KBM-7 (cell line): ENCODE data around the gene DNMT3A.
"Not testable (repeated sequence)": the region's sequence is repeated elsewhere in the genome, so short reads cannot be mapped to it uniquely, and the experiment has no call there.

Experiments used
- DNase-seq: peaks from one replicate; pipeline ENCODE4 v3.0.0-alpha.2; 2015
- in situ Hi-C: fragments of 300-500 bp; cut with MboI; formaldehyde crosslinking; loops from 2 replicates; pipeline ENCODE4 v1.14.3; 2020; ENCODE audit warnings: low sequenced_read_pairs, low pct_unique_long_range_greater_than_20kb, mixed read lengths

DNMT3A gene

DNA sequence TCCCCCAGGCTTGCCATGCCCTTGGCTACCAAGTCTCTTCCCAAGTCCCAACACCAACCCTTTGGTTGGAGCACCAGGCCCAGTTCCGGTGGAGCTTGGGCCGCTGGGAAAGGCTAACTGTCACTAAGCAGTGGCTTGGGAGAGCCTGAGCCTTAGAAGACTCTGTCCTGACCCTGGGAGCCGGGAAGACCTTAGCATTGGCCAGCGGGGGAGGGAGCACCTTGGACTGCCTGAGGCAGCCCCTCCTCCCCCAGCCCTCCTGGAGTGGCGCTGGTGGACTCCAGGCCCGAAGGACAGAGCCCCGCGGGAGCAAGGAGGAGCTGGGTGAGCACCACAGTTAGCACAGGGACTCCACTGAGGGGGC lies 110.8 kb downstream of the DNMT3A start:
- in situ Hi-C loops: no loop called here
- DNase-seq: no peak

DNA sequence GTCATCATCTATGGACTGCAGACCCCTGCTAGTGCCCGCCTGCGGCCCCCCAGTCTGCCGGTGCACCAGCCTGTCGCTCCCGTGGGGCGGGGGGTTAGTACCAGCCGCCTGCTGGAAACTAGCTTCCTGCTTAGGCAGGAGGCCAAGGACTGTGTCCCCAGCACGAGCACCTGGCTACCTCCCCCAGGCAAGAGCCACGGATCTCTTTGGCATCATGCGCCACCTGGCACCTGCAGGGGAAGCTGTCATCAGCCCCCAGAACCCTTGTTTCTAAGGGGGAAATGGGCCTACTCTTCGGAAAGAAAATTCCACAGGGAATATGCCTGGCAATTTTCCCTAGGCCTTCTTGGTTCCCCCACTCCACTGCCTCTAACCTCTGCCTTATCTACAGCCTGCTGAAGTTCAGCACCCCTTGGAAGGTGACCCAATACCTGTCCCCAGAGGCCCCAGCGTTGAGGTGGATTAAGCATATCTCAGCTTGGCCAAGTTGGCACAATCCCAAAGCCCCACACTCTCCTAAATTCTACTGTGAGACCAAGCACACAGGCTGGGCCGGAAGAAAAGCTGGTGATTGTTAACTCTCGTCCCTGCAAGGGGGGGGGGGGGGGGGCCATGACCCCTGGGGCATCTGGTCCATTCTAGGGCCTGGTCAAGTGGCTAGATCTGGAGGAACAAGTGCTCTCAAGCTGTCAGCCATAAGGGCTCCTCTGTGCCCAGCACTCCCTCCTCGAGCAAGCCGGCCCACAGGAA lies 111.4 kb downstream of the DNMT3A start:
- in situ Hi-C loops: no loop called here

DNA sequence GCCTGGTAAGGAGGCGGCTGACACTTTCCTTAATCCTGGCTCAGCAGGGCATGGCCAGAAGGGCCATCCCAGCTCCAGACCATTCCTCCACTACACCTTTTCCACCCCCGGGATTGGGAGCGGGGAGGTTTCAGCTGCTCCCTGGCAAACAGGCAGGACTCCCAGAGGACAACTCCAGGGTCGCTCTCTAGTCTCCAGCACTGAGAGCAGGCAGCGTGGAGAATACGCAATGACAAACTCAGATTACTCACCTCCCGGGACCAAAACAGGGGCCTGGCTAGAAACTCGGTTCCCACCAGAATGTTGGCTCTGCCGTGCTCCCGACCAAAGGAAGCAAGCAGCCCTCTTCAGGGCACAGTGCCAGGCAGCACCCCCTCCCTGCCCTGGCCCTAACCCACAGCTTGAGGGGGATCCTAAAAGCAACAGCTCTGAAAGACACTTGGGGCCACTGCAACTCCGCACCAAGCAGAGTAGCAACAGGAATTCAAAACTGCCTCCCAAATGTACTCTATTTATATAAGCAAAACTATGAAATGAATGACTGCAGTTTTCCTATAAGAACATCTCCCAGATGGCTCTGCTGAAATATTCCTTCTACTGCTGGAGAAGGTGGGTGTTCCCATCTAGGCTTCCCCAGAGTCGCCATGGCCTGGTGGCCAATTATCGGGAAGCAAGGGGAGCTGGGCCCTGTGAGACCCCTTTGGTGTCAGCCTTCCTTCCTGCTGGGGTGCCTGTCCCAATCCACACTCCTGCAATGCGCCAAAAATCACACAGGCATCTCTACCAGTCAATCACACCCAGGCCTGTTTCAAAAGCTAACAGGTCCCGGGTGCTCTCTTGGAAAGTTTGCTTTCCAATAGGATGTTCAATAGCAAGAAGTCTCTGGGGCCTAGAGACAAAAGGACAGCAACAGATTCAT lies 112.2 kb downstream of the DNMT3A start:
- in situ Hi-C loops: no loop called here

More for the DNA sequence above, 111.4 kb downstream of the DNMT3A start:
- no peak for DNase-seq

DNA sequence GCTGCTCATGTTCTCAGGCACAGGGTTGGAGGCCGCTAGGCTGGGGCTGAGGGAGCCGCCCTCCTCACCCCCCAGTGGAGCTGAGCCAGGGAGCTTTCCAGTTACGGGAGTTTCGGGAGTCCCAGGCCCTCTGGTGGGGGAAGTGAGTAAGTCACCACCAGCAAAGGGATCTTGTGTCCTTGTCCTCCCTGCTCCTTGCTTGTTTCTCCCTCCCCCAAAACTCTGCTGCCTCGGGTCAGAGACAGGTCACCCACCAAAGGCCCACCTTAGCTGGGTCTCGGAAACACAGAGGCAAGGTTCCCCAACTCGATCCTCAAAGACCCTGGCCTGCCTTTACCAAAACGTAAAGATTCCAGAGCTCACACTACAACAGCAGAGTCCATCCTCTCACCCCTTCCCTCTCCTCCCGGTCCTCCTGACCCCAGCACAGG lies 112.9 kb downstream of the DNMT3A start:
- in situ Hi-C loops: no loop called here
- peak; percentile 75 for DNase-seq

More for the DNA sequence above, 112.2 kb downstream of the DNMT3A start:
- DNase-seq: no peak

DNA sequence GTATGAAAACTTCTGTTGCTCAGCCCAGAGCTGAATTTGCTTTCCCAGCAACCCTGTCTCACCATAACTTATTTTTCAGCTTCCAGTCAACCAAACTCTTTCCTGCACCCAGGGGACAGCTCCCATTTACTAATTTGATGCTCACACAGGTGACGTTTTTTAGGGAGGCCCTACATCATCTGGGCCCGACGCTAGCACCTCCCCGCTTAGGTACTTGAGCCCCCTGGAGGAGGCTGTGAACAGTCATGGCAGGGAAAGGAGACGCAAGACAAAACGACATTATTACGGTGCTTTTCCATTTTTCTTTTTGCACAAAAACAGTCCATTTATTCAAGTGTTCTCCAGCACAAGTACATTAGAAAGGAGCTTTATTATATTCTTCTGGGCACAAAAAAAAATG lies 114.1 kb downstream of the DNMT3A start:
- DNase-seq: no peak
- in situ Hi-C loops: no loop called here

DNA sequence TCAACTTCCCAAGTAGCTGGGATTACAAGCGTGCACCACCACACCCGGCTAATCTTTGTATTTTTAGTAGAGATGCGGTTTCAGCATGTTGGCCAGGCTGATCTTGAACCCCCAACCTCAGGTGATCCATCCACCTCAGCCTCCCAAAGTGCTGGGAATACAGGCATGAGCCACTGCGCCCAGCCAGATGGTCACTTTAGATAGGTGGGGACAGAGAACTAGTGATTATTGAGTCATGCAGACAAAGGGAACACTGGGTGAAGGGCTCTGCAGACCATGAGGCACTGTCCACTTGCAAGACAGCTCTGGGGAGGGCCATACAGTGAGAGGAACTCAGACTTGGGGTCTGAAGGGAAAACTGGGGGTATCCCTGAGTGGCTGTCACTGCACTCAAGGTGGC lies 114.9 kb downstream of the DNMT3A start:
- no peak for DNase-seq
- in situ Hi-C loops: no loop called here

DNA sequence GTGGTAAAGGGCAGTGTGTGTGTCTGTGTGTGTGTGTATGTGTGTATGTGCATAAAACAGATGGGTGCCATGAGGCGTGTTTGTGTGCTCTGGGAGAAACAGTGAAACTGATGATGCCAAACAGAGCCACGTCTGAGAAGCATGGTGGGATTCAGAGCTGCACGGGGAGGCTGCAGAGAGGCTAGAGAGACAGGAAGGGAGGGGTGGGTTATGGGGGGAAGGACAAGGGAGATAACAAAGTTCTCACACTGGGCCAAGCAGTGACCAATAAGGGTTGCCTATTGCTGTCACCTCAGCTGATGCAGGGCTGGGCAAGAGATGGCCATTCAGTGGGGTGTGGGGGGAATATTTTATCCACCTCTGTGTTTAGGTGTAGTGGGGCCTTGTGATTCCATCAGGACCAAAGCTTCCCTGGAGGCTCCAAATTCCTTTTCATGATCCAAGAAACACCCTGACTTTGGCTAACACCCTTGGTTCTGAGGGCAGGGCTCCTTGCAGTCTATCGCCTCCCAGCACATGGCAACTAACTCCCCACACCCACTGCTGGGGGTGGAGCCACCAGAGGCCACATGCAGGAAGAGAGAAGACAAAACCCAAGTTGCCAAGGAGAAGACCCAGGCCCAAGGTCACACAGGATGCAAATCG lies 119.1 kb downstream of the DNMT3A start:
- no peak for DNase-seq
- in situ Hi-C loops: no loop called here

DNA sequence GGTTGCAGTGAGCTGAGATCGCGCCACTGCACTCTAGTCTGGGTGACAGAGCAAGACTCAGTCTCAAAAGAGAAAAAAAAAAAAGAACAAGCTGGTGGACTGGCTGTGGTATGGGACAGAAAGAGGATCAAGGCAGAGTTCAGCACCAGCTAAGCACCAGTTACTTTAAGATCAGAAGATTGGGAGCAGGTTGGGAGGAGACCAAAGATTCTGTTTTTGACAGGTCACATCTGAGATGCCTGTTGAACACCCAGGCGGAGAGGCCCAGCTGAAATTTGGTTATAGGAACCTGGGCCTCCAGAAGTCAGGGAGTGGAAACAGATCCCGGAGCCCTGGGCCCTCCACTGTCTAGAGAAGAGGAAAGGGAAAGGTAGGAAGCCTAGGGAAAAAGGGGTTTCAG lies 120.1 kb downstream of the DNMT3A start:
- DNase-seq: no peak
- in situ Hi-C loops: no loop called here

DNA sequence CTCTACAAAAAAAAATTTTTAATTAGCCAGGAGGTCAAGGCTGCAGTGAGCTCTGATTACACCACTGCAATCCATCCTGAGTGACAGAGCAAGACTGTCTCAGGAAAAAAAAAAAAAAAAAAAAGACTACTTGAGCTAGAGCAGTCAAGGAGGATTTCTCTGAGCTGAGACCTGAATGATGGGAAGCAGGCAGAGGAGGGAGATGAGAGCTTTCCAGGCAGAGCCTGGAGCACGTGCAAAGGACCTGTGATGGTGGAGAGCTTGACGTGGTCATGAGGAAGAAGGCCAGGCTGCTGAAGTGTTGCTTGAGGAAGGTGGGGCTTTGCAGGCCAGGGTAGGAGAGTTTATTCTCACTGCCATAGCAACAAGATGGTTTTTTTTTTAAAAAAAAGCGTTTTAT lies 121.4 kb downstream of the DNMT3A start:
- DNase-seq: no peak
- in situ Hi-C loops: no loop called here

DNA sequence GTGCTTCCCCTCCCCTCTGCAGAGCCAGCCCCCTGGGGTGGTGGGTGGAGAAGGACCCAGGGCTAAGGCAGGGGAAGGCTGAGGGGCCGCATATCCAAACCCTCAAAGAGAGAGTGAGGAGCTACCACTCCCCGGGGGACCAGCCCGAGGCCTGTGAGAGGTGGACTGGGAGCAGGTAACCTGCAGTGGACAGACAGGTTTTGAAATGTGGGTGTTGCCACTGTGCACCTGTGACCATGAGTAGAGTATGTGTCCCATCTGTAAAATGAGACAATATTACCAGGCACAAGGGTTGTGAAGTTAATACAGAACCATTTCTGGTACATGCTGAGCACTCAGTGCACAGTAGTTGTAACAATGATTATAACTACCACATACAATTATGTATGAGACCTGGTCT lies 122.1 kb downstream of the DNMT3A start:
- DNase-seq: no peak
- in situ Hi-C loops: no loop called here

DNA sequence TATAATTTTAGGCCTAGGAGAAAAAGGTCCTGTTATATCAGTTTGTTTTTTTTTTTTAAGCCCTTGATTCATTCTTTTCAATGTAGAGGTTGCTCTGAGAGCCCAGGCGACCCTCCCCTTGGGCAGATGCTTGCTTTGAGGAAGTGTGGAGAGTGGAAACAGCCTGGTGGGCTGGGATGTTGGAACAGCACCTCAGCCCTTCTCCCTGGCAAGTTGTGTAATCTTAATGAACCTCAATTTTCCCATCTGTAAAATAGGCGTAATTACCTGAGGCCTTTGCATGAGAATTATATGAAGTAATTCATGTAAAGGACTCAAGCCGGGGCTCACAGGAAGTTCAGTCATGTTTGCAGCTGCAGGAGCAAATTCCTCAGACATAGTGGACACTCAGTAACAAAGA lies 123.6 kb downstream of the DNMT3A start:
- peak; percentile 34 for DNase-seq
- in situ Hi-C loops: no loop called here

DNA sequence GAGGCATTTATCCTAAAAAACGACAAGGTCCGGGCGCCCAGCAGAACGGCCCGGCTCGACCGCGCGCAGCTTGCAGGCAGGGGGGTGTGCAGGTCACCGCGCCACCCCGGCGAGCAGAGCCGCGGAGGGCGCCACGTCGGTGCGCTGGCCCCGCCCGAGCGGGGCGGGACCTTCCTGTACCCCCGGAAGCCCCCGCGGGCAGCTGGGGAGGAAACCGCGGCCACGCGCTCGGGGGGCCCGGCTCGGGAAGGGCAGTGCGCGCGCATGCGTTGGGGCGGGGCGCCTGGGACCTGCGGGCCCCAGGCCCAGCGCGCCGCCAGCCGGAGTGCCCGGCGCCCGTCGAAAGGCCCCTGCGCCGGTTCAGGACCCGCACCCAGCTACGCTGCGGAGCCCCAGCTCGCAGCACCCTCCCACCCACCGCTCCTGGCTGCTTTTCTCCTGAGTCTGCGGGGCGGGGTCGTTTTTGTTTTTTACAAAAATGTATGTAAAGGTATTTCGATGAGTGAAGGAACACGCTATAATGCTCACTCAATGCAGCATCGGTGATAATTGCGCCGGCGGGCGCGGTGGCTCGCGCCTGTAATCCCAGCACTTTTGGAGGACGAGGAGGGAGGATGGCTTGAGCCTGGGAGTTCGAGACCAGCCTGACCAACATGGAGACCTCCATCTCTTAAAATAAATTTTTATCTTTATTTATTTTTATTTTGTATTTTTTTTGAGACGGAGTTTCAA lies 125.6 kb downstream of the DNMT3A start:
- DNase-seq: peak; percentile 83
- in situ Hi-C loops: no loop called here

DNA sequence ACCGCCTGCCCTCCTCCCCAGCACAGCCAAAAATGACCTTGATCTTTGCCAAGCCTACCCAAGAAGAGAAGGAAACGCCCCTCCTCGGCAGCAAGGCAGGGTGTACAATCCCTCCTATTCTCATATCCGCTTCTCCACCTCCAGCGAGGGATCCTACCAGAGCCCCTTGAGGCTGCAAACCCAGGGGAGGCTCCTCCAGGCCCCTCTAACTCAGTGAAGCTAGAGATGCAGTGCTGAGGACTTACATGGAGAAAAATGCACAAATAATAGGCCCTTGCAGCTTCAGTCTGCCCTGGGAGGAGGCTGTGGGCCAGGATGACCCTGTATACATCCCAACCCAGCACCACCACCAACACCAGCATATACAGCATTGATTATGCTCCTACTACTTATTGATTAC lies 126.5 kb downstream of the DNMT3A start:
- no peak for DNase-seq
- in situ Hi-C loops: no loop called here

DNA sequence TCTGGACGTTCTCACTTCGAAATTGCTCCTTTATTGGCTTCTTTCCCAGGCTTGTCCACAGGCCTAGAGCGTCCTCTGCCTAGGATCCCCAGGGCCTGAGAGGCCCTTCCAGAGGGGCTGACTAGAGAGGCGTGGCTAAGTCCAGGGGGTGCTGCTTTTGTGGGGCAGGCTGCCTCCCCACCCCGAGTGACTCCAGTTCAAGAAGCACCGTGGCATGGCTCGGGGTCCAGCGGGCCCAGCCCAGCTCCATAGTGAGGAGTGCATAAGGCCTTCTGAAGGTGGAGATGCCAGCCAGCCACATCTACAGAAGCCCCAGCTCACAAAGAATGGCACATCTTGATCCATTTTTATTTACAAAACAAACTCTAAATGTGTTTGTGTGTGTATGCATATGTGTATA lies 128.5 kb downstream of the DNMT3A start:
- no peak for DNase-seq
- in situ Hi-C loops: no loop called here

DNA sequence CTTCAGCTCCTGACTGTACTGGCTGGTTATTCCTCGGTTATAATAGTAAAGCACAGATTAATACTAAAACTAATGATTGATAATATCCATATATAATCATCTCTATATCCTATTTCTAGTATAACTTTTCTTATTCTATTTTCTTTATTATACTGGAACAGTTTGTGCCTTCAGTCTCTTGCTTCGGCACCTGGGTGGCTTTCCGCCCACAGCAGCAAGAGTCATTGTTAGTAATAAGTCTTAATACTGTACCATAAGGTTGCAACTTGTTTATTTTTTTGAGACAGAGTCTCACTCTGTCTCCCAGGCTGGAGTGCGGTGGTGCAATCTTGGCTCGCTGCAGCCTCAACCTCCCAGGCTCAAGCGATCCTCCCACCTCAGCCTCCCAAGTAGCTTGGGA lies 130.8 kb downstream of the DNMT3A start:
- DNase-seq, in situ Hi-C loops: not testable (repeated sequence)

DNA sequence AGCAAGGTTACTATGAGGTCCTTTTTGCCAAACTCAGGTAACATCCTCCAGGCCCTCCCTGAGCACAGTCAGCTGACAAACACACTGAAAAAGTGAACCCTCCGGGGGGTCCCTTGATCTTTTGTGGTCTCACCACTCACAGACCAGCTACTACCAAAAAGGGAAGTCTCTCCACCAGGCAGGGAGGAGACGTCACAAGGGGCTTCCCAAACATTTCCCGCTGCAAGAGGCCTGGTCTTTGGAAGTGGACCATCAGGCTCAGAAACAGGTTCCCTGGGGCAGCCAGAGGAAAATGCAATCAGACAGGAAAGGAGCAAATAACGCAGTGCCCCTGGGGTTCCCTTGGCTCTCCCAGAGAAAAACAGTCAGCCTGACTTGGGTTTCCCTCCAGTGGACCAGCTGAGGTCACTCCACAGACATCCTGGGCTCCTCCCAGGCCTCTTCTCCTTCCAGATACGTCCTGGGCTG lies 134.6 kb downstream of the DNMT3A start:
- in situ Hi-C loops: no loop called here
- DNase-seq: peak; percentile 76

DNA sequence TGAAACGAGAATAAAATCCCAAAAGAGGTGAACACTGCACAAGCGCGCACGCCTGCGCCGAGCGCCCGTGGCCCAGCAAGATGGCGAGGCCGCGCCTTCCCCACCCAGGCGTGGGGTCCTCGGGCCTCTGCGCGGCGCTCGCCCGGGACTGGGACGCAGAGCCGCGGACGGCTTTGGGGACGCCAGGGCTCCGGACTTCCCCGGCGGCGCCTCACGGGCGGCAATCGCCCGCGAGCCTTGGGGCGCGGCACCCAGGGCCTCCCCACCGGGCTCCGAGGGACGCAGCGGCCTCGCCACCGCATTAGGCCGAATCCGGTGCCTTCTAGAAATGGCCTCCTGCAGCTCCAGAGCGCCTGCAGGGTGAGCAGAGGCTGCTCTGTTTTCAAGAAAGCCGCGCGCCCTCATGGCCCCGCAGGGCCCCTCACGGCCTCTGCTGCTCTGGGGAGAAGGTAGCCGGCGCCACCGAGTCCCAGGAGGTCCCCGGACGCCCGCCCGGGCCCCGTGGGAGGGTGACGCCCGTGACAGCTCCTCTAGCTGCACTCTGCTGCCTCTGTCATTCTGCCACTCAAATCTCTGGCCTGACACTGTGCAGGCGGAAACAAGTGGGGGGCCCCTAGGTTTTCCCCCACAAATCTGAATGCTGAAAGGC lies 137.4 kb downstream of the DNMT3A start:
- in situ Hi-C loops: no loop called here

DNA sequence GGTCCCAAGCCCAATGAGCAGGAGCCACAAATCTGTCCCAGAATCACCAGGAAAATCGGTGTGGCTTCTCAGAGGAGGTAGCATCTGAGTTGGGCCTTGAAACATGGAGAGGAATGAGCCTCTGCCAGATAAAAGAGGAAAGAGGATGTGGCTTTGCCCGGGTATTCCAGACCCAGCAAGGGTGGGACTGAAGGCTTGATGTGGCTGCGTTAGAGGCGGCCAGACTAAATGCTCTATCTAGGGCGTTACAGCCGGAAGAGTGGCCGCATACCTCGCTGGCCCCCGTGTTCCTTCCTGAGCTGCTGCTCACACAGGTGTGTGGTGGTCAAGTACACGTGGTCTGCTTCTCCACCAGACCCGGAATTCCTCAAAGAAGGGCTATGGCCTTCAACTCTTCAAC lies 139.4 kb downstream of the DNMT3A start:
- in situ Hi-C loops: no loop called here
- no peak for DNase-seq

More for the DNA sequence above, 137.4 kb downstream of the DNMT3A start:
- DNase-seq: no peak

DNA sequence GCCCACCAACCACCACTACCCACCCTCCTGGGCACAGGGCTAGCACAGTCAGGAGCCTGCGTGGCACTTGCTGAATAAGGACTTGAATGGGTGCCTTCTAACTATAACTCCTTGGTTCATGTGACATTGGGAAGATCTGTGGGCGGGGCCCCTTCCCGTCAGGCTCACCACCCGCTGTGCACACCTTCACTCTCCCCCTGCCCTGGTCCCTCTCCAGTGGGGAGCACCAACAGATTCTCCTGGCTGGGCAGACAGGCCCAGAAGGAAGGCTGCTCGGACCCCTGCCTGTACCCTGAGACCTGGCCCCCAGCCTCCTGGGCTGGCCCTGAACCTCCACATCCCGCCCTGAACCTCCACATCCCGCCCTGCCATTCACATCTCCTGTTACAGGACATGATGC lies 139.9 kb downstream of the DNMT3A start:
- in situ Hi-C loops: no loop called here

More for the DNA sequence above, 139.9 kb downstream of the DNMT3A start:
- no peak for DNase-seq
